ENCODE measurements around the gene PERP.
"Not testable (repeated sequence)": the region's sequence is repeated elsewhere in the genome, so short reads cannot be mapped to it uniquely, and the experiment has no call there.

The PERP gene

DNA sequence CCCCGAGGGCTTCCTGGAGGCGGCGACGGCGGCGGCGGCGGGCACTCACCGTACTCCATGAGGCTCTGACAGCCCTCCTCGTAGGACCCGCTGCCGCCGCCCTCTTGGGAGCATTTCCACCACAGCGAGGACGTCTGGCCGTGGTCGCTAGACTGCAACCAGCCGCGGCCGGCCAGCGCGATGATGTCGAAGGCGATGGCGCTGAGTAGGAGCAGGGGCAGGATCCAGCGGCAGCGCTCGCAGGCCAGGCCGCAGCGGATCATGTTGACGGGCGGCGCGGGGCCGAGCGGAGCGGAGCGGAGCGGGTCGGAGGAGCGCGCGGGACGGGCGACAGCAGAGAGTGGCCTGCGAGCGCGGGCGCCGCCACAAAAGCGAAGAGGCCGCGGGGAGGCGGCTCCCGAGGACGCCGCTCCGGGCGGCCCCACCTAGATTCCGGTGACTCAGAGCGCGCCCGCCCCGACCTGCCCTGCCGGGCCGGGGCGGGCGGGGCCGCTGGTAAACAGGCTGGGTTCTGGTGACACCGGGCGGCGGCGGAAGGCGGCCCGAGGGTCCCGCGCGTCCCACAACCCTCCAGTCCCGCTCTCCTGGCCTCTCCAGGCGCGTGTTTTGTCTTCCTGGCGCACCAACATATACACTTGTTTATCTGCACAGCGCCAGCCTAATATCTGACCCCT is at the start of gene PERP:
PERP (minus strand) TSS at position 342 of the 674 bp plus-strand sequence; CDS start at position 263, 79 bp downstream.
- no peak for DNase-seq (ENCODE audit: low read depth in 2 of 2)

DNA sequence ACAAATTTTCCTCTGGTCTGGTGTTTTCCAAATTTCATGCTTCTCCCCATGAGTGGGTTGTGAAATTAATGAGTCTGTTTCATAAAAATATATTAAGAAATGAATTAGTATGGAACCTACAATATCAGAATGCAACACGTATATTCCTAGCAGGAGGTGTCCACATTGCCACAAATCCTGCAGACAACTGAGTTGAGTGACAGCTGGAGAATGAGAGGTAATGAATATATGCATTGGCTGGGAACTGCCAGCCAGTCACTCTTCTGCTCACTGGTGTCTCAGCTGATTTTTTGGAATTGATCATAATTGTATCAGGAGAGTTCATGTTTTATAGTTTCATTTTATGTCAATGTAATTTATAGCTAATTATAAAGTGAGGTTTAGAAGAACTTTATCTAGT is 48.2 kb upstream of the PERP start:
- DNase-seq (ENCODE audit: low read depth in 2 of 2) = no peak

DNA sequence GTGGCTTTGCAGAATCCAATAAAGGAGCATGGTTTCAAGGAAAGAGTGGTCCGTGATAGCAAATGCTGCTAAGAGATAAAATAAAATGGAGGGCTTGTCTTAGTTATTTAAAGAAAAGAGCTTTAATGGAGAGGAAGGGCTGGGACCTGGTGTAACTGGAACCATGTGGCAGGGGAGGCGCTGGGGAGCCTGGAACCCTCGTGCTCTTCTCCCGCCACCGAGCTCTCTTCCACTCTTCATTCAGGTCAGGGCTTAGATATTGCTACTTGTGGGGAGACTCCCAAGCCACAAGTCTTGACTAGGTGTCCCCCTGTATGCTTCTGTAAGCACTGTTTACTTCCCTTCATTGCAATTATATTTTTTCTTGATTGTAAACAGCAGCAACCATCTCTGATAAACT is 39.3 kb upstream of the PERP start:
- no peak for DNase-seq (ENCODE audit: low read depth in 2 of 2)

DNA sequence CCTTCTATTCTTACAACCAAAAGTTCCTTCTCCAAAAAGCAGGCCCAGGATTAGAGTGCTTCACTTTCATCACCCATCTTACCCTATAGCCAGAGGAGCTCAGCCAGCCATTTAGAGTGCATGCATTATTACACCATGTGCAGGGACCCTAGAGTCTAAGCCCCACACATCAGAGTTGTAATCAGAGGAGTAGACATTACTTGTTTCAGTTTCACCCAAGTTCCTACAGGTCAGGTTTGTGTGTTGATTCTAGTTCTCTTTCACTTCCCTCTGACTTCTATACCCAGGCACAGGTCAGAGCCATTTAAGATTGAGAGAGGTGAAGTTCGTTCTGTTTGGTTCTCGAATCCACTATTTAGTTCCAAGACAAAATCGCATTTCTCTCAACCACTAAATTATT is 38.2 kb upstream of the PERP start:
- DNase-seq (ENCODE audit: low read depth in 2 of 2) = no peak

DNA sequence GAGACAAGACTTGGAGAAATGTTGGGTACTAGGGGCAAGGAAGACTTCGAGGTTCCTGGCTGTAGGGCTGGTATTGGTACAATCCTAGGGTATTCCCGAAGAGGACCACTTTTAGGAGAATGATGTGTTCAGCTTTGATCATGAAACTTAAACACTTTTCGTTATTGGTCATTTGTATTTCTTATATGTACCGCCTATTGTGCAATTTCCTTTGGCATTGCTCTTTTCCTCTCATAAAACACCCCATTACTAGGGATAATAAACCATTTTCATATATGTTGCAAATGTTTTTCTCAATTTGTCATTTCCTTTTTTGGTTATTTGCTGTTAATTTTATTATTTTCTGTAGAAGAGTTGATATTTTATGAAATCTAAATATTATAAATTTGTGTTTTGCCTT is 35.6 kb upstream of the PERP start:
- no peak for DNase-seq (ENCODE audit: low read depth in 2 of 2)

DNA sequence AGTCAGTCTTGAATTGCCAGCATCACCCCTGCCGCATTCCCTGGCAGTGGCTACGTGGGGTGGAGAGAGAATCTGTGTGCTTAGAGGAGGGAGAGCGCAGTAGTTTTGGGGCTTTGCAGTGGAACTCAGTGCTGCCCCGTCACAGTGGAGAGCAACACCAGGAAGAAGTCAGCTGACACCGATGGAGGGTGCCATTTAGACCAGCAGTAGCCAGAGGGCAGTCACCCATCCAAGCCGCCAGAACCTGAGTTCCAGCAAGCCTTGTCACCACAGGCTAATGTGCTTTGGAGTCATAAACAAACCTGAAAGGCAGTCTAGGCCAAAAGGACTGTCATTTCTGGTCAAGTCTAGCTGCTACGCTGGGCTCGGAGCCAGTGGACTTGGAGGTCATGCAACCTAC is 22.0 kb upstream of the PERP start:
- no peak for DNase-seq (ENCODE audit: low read depth in 2 of 2)

DNA sequence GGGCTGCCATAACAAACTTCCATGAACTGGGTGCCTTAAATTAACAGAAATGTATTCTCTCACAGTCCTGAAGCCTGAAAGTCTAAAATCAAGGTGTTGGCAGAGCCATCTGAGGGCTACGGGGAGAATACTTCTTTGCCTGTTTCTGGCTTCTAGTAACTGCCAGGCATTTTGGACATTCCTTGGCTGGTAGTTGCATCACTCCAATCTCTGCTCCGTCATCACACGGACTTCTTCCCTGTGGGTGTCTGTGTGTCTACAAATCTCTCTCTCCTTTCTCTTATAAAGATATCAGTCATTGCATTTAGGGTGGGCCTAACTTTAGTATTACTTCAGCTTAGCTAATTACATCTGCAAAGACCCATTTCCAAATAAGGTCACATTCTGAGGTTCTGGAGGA is 20.9 kb upstream of the PERP start:
- DNase-seq (ENCODE audit: low read depth in 2 of 2) = no peak

DNA sequence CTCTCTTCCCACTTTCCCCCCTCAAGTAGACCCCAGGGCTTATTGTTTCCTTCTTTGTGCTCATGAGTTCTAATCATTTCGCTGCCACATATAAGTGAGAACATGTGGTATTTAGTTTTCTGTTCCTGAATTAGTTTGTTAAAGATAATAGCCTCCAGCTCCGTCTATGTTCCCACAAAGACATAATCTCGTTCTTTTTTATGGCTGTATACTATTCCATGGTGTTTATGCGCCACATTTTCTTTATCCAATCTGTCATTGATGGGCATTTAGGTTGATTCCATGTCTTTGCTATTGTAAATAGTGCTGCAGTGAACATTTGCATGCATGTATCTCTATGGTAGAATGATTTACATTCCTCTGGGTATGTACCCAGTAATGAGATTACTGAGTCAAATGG is 16.9 kb upstream of the PERP start:
- no peak for DNase-seq (ENCODE audit: low read depth in 2 of 2)

DNA sequence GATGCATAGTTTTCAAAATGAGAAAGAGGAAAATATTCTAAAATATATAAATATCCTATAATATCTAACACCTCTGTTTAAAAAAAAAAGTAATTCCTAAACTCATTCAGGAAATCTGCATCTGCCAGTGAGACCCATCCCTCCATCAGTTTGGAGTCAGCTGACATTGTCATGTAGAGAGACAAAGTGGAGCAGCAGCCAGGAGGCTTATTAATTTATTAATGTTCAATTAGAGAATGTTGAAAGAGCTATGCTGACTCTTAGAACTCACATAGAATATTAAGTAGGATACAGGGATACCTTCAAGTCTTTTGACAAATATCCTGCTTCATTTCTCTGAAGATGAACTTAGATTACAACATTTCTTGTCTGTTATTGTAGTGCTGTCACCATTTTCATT is 12.8 kb upstream of the PERP start:
- DNase-seq (ENCODE audit: low read depth in 2 of 2) = no peak

DNA sequence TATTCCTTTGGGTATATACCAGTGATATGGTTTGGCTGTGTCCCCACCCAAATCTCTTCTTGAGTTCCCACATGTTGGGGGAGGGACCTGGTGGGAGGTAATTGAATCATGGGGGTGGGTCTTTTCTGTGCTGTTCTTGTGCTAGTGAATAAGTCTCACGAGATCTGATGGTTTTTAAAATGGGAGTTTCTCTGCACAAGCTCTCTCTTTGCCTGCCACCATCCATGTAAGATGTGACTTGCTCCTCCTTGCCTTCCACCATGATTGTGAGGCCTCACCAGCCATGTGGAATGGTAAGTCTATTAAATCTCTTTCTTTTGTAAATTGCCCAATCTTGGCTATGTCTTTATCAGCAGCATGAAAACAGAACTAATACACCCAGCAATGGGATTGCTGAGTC is 12.0 kb upstream of the PERP start:
- DNase-seq (ENCODE audit: low read depth in 2 of 2) = not testable (repeated sequence)

DNA sequence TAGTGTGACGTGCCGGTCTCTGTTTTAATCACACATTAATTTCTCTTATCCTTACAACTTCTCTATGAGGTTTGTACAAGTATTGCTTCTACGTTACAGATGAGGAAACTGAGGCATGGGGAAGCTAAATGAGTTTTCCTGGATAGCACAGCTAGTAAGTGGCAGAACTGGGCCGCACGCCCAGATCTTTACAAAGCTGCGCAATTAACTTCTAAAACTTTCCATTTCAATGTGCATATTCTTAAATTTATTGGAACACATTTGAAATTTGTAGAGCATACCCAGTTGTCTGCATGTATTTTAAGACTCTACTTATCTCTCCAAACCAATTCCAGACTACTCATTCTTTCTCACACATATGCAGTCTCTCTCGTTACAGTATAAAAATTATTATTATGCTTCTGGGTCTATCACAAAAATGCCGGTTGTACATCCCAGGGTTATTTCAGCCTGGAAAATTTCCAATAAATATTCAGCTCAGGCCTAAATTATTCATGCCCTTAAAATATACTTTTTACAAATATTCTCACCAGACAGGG is 10.2 kb upstream of the PERP start:
- no peak for DNase-seq (ENCODE audit: low read depth in 2 of 2)

DNA sequence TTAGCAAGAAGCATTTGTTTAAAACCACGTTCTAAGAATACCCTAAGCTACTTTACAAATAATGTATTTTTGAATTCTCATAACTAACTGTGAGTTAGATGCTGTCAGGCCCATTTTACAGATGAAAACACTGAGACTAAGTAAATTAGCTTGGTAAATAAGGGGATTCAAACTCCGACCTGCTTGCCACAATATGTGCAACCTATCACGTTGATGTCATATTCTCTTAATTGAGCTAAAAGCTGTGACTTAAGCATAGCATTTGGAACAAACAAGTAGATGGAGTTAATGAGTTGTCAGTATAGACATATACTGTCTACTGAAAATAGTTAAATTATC is 9.4 kb upstream of the PERP start:
- no peak for DNase-seq (ENCODE audit: low read depth in 2 of 2)

DNA sequence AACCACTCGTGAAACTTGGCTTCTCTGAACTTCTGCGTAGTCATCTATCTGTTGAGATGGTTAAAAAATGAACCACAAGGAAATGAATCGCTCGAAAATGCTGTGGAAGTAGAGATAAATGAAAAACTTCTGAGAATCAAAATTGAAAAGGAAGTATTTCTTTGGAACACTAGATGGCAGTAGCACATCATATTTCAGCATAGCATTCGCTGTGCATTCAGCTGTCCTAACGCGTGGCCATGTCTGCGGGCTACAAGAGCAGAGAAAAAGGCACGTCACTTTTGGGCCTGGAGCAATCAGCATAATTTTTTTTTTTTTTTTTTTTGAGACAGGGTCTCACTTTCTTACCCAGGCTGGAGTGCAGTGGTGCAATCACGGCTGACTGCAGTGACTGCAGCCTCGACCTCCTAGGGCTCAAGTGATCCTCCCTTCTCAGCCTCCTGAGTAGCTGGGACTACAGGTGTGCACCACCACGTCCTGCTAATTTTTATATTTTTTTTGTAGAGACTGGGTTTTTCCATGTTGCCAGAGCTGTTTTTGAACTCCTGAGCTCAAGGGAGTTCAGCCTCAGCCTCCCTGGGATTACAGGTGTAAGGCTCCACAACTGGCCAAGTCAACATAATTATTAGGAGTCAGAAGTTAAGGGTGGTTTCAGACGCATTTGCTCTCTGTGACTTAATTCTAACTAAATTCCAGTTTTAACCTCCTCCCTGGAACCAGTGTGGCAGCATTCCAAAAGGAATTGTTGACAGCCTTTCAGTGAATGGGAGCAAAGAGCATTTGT is 8.8 kb upstream of the PERP start:
- peak; percentile 25 to 28 for DNase-seq (ENCODE audit: low read depth in 2 of 2)

DNA sequence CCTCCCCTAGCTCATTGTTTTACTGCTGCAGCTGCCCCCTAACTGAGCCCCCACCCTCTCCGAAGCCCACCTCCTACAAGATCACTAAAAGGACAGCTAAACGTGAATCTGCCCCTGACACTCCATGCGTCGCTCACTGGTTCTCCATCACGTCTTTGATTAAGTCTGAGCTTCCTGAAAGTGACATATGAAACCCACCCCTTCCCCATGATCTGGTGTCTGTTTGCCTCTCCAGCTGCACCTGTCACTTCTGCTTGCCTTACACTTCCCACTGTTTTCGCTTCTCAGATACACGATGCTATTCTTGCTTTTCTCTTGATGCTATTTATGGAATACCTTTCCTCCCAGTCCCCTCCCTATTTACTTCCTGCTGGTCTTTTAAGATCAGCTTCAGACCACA is 8.0 kb upstream of the PERP start:
- no peak for DNase-seq (ENCODE audit: low read depth in 2 of 2)

DNA sequence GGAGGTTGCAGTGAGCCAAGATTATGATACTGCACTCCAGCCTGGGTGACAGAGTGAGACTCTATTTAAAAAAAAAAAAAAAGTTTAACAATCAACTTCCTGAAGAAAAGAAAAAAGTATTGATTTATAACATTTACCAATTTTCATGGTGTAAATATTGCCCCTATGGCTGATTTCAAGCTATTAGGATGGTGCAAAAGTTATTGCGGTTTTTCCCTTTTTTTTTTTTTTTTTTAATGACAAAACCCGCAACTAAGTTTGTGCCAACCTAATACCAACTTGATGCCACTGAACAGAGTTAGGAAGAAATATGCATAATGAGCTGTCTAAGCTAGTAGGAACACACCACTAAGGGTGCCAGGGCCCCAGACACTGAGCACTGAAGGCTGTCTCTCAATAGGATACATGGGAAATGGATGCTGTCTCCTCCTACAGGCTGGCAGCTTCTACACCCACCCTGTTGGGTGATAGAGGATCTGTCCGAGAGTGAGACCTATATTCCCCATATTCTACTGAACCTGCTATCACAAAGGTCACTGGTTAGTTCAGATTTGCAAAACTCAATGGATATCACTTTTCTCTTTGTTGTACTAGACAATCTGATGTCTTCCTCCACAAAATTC is 6.5 kb upstream of the PERP start:
- no peak for DNase-seq (ENCODE audit: low read depth in 2 of 2)

DNA sequence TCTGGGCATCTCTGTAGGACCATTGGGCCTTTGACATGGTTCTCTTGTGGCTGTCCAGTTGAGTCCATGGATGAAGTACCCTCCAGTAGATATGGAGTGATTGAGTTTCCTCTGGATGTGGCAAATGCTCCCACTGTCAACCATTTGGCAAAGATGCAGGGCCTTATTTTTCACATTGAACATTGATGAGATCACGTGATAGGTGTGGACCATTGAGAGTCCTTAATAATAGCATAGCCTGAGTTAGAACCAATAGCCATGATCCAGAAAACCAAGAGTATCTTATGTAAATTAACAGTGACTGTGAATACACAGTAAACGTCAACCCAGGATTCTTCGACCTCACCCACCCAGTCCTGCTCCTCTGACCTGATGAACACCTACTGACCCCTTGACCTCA is 3.0 kb upstream of the PERP start:
- DNase-seq (ENCODE audit: low read depth in 2 of 2) = no peak

DNA sequence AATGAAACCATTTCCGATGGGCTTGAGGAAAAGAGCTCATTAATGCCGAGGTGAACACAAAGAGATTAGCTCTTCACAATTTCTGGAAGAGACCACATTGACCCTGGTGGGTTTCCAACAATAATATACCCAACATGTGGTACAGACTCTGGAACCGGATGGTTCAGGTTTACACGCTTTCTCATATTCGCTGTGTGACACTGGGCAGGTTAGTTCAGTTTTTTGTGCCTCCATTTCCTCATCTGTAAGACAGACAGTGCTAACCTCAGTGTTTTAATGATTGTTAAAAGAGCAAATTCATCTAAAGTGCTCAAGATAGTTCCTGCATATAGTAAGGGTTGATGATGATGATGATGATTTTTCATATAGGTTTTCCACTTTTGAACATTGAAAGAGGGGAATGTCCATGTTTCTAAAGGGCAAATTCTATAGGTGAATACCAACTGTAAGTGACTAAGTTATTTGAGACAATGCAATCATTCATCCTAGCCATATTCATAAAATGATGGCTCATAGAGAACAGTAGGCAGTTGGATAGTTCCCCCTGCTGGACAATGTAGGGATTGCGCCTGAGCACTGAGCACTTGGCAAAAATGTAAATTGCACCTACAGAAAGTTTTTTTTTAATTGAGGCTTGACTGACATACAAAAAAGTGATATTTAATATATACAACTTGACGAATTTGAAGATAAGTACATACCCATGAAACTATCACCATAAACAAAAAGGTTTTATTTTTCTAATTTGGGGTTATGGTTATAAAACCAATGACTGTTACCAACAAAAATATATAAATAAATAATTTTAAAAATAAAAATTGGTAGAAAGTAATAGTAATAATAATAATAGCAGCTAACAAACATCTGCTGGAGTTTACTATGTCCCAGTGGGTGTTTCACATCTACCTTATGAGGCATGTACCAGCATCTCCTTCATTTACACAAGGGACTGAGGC is 2.1 kb upstream of the PERP start:
- DNase-seq (ENCODE audit: low read depth in 2 of 2) = peak; percentile 19 to 39

DNA sequence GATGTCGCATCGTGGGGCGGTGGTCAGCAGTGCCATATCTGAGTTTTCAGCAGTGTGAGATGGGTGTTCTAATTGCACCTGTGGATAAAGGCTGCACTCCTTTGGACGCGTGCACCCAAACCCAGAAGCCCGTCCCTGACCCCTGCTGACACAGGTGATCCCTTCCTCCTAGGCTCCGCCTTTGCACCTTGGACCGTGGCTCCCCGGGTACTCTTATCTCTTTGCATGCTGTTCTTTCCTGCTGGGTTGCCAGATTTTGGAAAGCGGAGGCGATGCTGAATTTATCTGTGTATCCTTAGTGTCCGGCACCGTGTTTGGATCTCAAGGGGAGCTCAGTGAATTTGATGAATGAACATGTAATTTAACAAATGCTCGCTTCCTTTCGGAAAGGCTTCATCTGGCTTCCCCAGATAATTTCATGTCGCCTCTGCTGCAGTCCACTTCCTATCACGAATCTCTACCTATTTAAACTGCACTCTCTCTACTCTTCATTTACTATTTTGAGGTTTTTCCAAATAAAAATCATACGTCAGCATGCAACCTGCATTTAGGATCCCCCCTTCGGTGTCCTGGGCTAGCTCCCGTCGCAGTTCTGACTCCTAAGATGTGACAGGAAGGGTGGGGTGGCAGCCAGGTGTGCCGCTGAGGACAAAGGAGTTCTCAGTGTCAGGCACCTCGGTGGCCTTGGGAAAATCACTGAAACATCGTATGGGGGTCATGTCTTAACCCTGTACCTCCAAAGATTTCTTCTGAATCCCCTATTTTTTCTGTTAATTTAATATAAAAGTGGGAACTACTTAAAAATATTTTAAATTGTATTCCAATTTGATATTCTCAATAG is 753 bp upstream of the PERP start:
- DNase-seq (ENCODE audit: low read depth in 2 of 2) = no peak

DNA sequence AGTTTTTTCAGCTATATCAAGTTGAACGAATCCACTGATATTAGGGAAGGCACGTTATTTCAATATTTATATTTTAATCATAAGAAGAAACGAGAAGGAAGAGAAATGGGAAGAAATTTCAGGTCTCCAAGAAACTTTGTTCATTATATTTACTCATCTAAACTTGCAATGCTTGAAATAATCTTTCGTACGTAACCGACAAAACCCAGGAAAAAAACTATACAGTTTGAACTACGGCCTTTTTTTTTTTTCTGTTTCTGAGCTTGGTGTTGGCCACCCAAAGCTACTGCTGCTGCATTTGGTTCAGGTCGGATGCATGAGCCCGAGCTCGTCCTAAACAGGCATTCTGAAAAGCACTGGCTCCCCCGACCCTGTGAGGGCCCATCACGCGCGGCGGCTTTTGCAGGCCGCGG is 548 bp downstream of the PERP start:
- DNase-seq (ENCODE audit: low read depth in 2 of 2) = no peak

DNA sequence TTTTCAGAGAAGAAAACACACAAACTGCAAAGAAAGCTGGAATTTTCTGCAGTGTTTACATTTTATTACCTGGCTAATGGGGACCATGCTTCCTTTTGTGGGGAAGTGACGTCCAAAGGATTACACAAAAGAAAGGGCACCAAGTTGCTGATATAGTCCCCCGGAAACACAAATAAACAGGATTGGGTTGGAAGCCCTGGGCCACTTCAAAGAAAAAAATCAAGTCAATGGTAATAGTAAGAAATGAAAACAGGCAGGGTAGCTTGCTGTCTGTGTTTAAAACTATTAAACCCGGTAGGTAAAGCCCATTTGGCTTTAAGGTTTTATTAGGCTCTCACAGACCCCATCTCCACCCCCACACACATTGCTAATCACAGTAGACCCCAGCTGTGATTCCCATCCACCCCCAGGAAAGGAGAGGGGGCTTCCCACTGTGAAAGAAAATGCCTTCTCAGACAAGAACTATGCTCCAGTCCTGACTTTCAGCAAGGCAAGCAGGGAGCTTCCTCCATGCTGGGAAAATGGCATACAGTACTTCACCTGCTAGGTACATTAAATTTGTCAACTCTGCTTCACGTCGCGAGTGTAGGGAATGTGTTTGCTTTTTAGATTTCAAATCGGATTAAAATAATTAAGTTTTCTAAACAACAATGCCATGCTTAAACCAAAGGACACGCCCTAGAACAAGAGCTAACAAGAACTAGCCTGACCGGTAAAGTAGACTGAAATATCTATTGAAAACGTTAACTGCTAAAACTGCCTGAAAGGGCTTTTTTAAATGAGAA is 1.1 kb downstream of the PERP start:
- DNase-seq (ENCODE audit: low read depth in 2 of 2) = no peak

Data from fibroblast of skin of left quadriceps (primary cell).